ENCODE data around the gene MEG3. TPM values are rescaled to one million over a fixed set of nuclear protein-coding genes. Genes with fewer than 3 reads are reported as not detected.

Gene MEG3
- total RNA-seq, 1 experiment from 2014 or later = not detected

GRCh38 chr14:100872259-100873095 is 46.6 kb downstream of the MEG3 start:
- DNase-seq = no peak
- H3K27ac ChIP-seq = no peak overlapping the region
- H2AFZ ChIP-seq = no peak overlapping the region
- H3K27me3 ChIP-seq (ENCODE audit: insufficient read depth, low read depth) = no peaks in the 10 kb centered on the region
- intact Hi-C loops (cut with micrococcal nuclease; ENCODE audit: unreplicated experiment) = no loop called here
- H3F3A ChIP-seq (ENCODE audit: insufficient read depth, low read depth) = no peaks in the 10 kb centered on the region
- no peaks in the 10 kb centered on the region for H3K9me3 ChIP-seq (ENCODE audit: insufficient read depth, low read depth)
- H3K9me2 ChIP-seq (ENCODE audit: insufficient read depth) = no peaks in the 10 kb centered on the region
- no peak overlapping the region for H3K4me3 ChIP-seq
- no TSS peak for BruUV-seq (replicated peaks)
- POLR2A ChIA-PET (ENCODE audit: unreplicated experiment) = no interaction called here
- CTCF ChIA-PET = no interaction called here
- no peaks in the 10 kb centered on the region for H3K79me2 ChIP-seq (ENCODE audit: low read depth)
- no peak overlapping the region for H3K4me2 ChIP-seq
- H4K20me1 ChIP-seq (ENCODE audit: insufficient read depth) = no peaks in the 10 kb centered on the region
- no peak for TF ChIP-seq EZH2 (IDR thresholded peaks at IDR 0.05; ENCODE audit: low read depth)
- TF ChIP-seq CTCF (conservative IDR thresholded peaks at IDR 0.05) = no peak
- H3K4me1 ChIP-seq (replicated peaks; ENCODE audit: insufficient read depth) = no peaks in the 10 kb centered on the region
- H3K36me3 ChIP-seq (ENCODE audit: low read depth) = no peaks in the 10 kb centered on the region

GRCh38 chr14:100873096-100873482 is 47.2 kb downstream of the MEG3 start:
- ChIA-PET POLR2A (ENCODE audit: unreplicated experiment) (no interaction called here), CTCF (no interaction called here)
- H3K27ac ChIP-seq = no peak overlapping the region
- no peaks in the 10 kb centered on the region for H3K9me3 ChIP-seq (ENCODE audit: insufficient read depth, low read depth)
- no peak for DNase-seq
- H3K27me3 ChIP-seq (ENCODE audit: insufficient read depth, low read depth) = 0 out of 2 replicates have a peak, but pooled peaks cover 2% of the 10 kb centered on the region
- no peak overlapping the region for H3K4me2 ChIP-seq
- no TSS peak for BruUV-seq (replicated peaks)
- H3K4me1 ChIP-seq (replicated peaks; ENCODE audit: insufficient read depth) = no peaks in the 10 kb centered on the region
- intact Hi-C loops (cut with micrococcal nuclease; ENCODE audit: unreplicated experiment) = no loop called here
- H2AFZ ChIP-seq = no peak overlapping the region
- H3K79me2 ChIP-seq (ENCODE audit: low read depth) = no peaks in the 10 kb centered on the region
- H3K36me3 ChIP-seq (ENCODE audit: low read depth) = no peaks in the 10 kb centered on the region
- TF ChIP-seq EZH2 (IDR thresholded peaks at IDR 0.05; ENCODE audit: low read depth) (no peak), CTCF (conservative IDR thresholded peaks at IDR 0.05) (no peak)
- H4K20me1 ChIP-seq (ENCODE audit: insufficient read depth) = no peaks in the 10 kb centered on the region
- no peak overlapping the region for H3K4me3 ChIP-seq
- H3K9me2 ChIP-seq (ENCODE audit: insufficient read depth) = no peaks in the 10 kb centered on the region
- no peaks in the 10 kb centered on the region for H3F3A ChIP-seq (ENCODE audit: insufficient read depth, low read depth)

- H3K27me3 ChIP-seq (ENCODE audit: insufficient read depth, low read depth) = 0 out of 2 replicates have a peak, but pooled peaks cover 5% of the 10 kb centered on the region
- no peak overlapping the region for H3K27ac ChIP-seq
- H3K36me3 ChIP-seq (ENCODE audit: low read depth) = no peaks in the 10 kb centered on the region
- H3K4me2 ChIP-seq = no peak overlapping the region
- POLR2A ChIA-PET (ENCODE audit: unreplicated experiment) = no interaction called here
- no peak for DNase-seq
- no peaks in the 10 kb centered on the region for H3K79me2 ChIP-seq (ENCODE audit: low read depth)
- CTCF ChIA-PET = no interaction called here
- H3K4me1 ChIP-seq (replicated peaks; ENCODE audit: insufficient read depth) = no peaks in the 10 kb centered on the region
- no peaks in the 10 kb centered on the region for H3K9me2 ChIP-seq (ENCODE audit: insufficient read depth)
- H4K20me1 ChIP-seq (ENCODE audit: insufficient read depth) = no peaks in the 10 kb centered on the region
- no TSS peak for BruUV-seq (replicated peaks)
- intact Hi-C loops (cut with micrococcal nuclease; ENCODE audit: unreplicated experiment) = no loop called here
- H3F3A ChIP-seq (ENCODE audit: insufficient read depth, low read depth) = no peaks in the 10 kb centered on the region
- TF ChIP-seq EZH2 (IDR thresholded peaks at IDR 0.05; ENCODE audit: low read depth) (no peak), CTCF (conservative IDR thresholded peaks at IDR 0.05) (no peak)
- H3K9me3 ChIP-seq (ENCODE audit: insufficient read depth, low read depth) = no peaks in the 10 kb centered on the region
- H2AFZ ChIP-seq = no peak overlapping the region
- no peak overlapping the region for H3K4me3 ChIP-seq
These were observed 48.1 kb downstream of the MEG3 start for GRCh38 chr14:100874051-100874410.

All from PC-9 (cell line).